GM12878 (cell line): ENCODE data around the gene SPRR2G.
"Not testable (repeated sequence)": the region's sequence is repeated elsewhere in the genome, so short reads cannot be mapped to it uniquely, and the experiment has no call there.

Experiments
- CTCF ChIP-seq, 3 experiments: IDR thresholded peaks in 2 of 3; conservative IDR thresholded peaks in 1 of 3; 2 replicates each; pipeline ENCODE4 v1.5.1; 2011; ENCODE audit warnings: low read depth in 3 of 3, low read length in 3 of 3, mild to moderate bottlenecking in 3 of 3, control low read depth in 2 of 3, moderate library complexity in 2 of 3, inconsistent platforms in 1 of 3, mixed read lengths in 1 of 3; ENCODE audit not compliant: control insufficient read depth in 2 of 3, insufficient read depth in 1 of 3; ENCODE audit errors: extremely low read depth in 1 of 3
- PBX3 ChIP-seq: IDR thresholded peaks from 2 replicates; pipeline ENCODE4 v1.6.1; 2011; ENCODE audit warnings: mild to moderate bottlenecking, low read depth, low read length, moderate library complexity; ENCODE audit not compliant: insufficient replicate concordance

DNA sequence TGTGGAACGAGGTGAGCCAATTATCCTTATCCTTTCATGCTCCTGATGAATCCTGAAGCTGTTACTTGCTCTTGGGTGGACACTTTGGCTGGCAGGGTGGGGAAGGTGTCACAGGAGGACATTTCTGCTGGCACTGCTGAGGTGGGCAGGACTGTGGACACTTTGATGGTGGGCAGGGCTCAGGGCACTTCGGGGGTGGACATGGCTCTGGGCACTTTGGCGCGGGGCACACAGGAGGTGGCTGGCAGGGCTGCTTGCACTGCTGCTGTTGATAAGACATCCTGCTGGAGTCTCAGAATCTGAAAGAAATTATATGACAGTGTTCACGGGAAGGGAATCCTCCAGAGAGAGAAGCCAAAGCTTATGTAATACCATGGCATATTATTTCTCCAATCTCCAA, 38.2 kb downstream of the SPRR2G start:
- TF ChIP-seq PBX3; CTCF (IDR thresholded peaks at IDR 0.05 in 2 of 3, conservative IDR thresholded peaks at IDR 0.05 in 1 of 3; ENCODE audit: control insufficient read depth in 2 of 3, extremely low read depth in 1 of 3, insufficient read depth in 1 of 3, low read depth in 3 of 3, low read length in 3 of 3): not testable (repeated sequence)
